Measurements from ENCODE around the gene PDCD6IP.

DNA sequence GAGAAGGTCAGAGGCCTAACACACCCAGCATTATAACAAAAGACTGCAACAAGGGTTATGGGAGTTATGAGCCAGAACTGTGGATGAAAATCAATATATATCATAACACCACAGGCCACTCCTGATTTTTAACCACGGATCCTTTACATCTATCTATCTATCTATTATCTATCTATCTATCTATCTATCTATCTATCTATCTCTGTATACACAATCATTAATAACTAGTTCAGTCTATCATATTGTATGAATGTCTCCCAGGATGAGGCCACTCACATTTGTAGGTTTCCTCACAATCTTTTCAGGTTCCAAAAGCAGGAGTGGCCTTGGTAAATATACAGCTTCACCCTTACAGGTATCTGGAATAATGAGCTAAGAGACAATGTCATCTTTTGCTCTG, 94.2 kb downstream of the PDCD6IP start:
- TF ChIP-seq, protein P1, sequence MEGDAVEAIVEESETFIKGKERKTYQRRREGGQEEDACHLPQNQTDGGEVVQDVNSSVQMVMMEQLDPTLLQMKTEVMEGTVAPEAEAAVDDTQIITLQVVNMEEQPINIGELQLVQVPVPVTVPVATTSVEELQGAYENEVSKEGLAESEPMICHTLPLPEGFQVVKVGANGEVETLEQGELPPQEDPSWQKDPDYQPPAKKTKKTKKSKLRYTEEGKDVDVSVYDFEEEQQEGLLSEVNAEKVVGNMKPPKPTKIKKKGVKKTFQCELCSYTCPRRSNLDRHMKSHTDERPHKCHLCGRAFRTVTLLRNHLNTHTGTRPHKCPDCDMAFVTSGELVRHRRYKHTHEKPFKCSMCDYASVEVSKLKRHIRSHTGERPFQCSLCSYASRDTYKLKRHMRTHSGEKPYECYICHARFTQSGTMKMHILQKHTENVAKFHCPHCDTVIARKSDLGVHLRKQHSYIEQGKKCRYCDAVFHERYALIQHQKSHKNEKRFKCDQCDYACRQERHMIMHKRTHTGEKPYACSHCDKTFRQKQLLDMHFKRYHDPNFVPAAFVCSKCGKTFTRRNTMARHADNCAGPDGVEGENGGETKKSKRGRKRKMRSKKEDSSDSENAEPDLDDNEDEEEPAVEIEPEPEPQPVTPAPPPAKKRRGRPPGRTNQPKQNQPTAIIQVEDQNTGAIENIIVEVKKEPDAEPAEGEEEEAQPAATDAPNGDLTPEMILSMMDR (IDR thresholded peaks at IDR 0.05), result no peak
- TF ChIP-seq POLR2A (IDR thresholded peaks at IDR 0.05), result no peak

All from prostate gland (tissue), 2 donors.